22Rv1 (cell line): ENCODE measurements around the gene DHRS3.

Experiments used
- CTCF ChIP-seq: fragments of 450-650 bp; IDR thresholded peaks from 2 replicates; pipeline ENCODE4 v1.5.1; 2017; ENCODE audit warnings: mild to moderate bottlenecking
- ZFX ChIP-seq: fragments of 450-650 bp; IDR thresholded peaks from 2 replicates; pipeline ENCODE4 v1.6.1; 2017; ENCODE audit warnings: antibody characterized with exemption, borderline replicate concordance

GRCh38 chr1:12613180-12613579, 4.8 kb downstream of the DHRS3 start:
- TF ChIP-seq CTCF, result no peak
- TF ChIP-seq ZFX, result no peak
